ENCODE results near the gene ENOPH1.

DNA sequence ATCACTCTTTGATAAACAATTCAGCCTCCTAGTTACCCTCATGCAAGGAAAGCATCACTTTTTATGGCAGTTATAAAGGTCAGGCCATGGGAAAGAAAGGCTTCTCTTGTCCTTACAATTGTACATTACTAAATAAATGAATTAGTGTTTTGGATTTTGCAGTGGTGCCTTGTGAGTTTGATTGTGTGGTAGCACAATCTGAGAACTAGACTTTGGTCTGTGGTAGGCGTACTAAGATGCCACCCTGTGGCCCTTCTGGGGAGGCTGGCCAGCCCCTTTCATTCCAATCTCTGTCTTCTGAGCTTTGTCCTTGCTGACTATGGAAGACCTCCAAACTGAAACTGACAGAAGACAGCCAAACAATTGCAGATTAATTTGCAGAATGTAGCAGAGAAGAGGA is 42.0 kb upstream of the ENOPH1 start:
- no peak for TF ChIP-seq POLR2A (IDR thresholded peaks at IDR 0.05; ENCODE audit: low read depth, low read length)
- no peak for TF ChIP-seq RAD21 (IDR thresholded peaks at IDR 0.05; ENCODE audit: low read length)
- TF ChIP-seq MXI1 (IDR thresholded peaks at IDR 0.05; ENCODE audit: borderline replicate concordance, low read depth, low read length), result no peak
- TF ChIP-seq, protein P1, sequence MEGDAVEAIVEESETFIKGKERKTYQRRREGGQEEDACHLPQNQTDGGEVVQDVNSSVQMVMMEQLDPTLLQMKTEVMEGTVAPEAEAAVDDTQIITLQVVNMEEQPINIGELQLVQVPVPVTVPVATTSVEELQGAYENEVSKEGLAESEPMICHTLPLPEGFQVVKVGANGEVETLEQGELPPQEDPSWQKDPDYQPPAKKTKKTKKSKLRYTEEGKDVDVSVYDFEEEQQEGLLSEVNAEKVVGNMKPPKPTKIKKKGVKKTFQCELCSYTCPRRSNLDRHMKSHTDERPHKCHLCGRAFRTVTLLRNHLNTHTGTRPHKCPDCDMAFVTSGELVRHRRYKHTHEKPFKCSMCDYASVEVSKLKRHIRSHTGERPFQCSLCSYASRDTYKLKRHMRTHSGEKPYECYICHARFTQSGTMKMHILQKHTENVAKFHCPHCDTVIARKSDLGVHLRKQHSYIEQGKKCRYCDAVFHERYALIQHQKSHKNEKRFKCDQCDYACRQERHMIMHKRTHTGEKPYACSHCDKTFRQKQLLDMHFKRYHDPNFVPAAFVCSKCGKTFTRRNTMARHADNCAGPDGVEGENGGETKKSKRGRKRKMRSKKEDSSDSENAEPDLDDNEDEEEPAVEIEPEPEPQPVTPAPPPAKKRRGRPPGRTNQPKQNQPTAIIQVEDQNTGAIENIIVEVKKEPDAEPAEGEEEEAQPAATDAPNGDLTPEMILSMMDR (conservative IDR thresholded peaks at IDR 0.05; ENCODE audit: low read depth, low read length), result no peak
- TF ChIP-seq FOS (IDR thresholded peaks at IDR 0.05; ENCODE audit: low read depth, low read length), result no peak
- TF ChIP-seq, protein P2, sequence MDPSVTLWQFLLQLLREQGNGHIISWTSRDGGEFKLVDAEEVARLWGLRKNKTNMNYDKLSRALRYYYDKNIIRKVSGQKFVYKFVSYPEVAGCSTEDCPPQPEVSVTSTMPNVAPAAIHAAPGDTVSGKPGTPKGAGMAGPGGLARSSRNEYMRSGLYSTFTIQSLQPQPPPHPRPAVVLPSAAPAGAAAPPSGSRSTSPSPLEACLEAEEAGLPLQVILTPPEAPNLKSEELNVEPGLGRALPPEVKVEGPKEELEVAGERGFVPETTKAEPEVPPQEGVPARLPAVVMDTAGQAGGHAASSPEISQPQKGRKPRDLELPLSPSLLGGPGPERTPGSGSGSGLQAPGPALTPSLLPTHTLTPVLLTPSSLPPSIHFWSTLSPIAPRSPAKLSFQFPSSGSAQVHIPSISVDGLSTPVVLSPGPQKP (IDR thresholded peaks at IDR 0.05; ENCODE audit: borderline replicate concordance, low read depth, low read length), result no peak
- no peak for TF ChIP-seq MAZ (IDR thresholded peaks at IDR 0.05; ENCODE audit: borderline replicate concordance, low read depth, low read length)
- TF ChIP-seq USF2 (IDR thresholded peaks at IDR 0.05; ENCODE audit: low read depth, low read length), result no peak
- TF ChIP-seq RFX5 (IDR thresholded peaks at IDR 0.05; ENCODE audit: low read depth, low read length), result no peak
- no peak for TF ChIP-seq SMC3 (IDR thresholded peaks at IDR 0.05; ENCODE audit: low read depth, low read length)
